WTC11 (cell line): ENCODE results near the gene CDYL. TPM values are rescaled to one million over a fixed set of nuclear protein-coding genes. Genes with fewer than 3 reads are reported as not detected.

ENCODE experiments used
- ATAC-seq: fragments of 200-7000 bp; cut with Tn5 transposase; 2 replicates; pipeline ENCODE4 v1.10.0; 2021; ENCODE audit warnings: mild to moderate bottlenecking, moderate library complexity
- CTCF ChIA-PET: fragments of 300-600 bp; sonication (Branson Sonifier 250); formaldehyde crosslinking; loops from one replicate; lab custom pipeline; 2021; ENCODE audit warnings: antibody characterized with exemption; lab: Charles Lee
- POLR2A ChIA-PET: fragments of 350-600 bp; sonication (Branson Sonifier 250); formaldehyde crosslinking; loops from one replicate; lab custom pipeline; 2021; ENCODE audit warnings: antibody characterized with exemption; lab: Charles Lee
- DNase-seq: peaks from one replicate; pipeline ENCODE4 v3.0.0; 2021; ENCODE audit warnings: low spot score
- H3K27ac Mint-ChIP-seq: 2 replicates; pipeline ENCODE4 v1.8.0; 2021; ENCODE audit warnings: mixed read lengths
- H3K27me3 Mint-ChIP-seq: 2 replicates; pipeline ENCODE4 v1.8.0; 2021; ENCODE audit warnings: low read depth, mild to moderate bottlenecking, moderate library complexity, mixed read lengths
- H3K36me3 Mint-ChIP-seq: 2 replicates; pipeline ENCODE4 v1.8.0; 2021; ENCODE audit warnings: mixed read lengths
- H3K4me1 Mint-ChIP-seq: 2 replicates; pipeline ENCODE4 v1.8.0; 2022; ENCODE audit warnings: mixed read lengths
- H3K4me3 Mint-ChIP-seq: 2 replicates; pipeline ENCODE4 v1.8.0; 2021; ENCODE audit warnings: mild to moderate bottlenecking, moderate library complexity, mixed read lengths
- H3K9me3 Mint-ChIP-seq: 2 replicates; pipeline ENCODE4 v1.8.0; 2021; ENCODE audit warnings: mixed read lengths
- AR ChIP-seq: fragments of 250-450 bp; sonication (Bioruptor Pico); IDR thresholded peaks from 2 replicates; pipeline ENCODE4 v1.9.0; 2021; ENCODE audit warnings: mild to moderate bottlenecking
- EMX1 ChIP-seq: fragments of 250-450 bp; sonication (Bioruptor Pico); IDR thresholded peaks from 2 replicates; pipeline ENCODE4 v1.8.0; 2021; ENCODE audit warnings: mild to moderate bottlenecking
- FOXJ3 ChIP-seq: sonication (generic); formaldehyde crosslinking; IDR thresholded peaks from 2 replicates; pipeline ENCODE4 v1.9.0; 2021; ENCODE audit warnings: missing genetic modification reagents, mild to moderate bottlenecking, borderline replicate concordance
- IRF2 ChIP-seq: sonication (generic); formaldehyde crosslinking; IDR thresholded peaks from 2 replicates; pipeline ENCODE4 v1.8.0; 2022; ENCODE audit warnings: low read depth, missing genetic modification reagents, borderline replicate concordance
- JAZF1 ChIP-seq: fragments of 250-450 bp; sonication (Bioruptor Pico); IDR thresholded peaks from 2 replicates; pipeline ENCODE4 v1.9.0; 2021; ENCODE audit warnings: moderate library complexity, mild to moderate bottlenecking, inconsistent platforms
- JUN ChIP-seq: sonication (generic); formaldehyde crosslinking; IDR thresholded peaks from 2 replicates; pipeline ENCODE4 v1.8.0; 2023; ENCODE audit warnings: mild to moderate bottlenecking, missing genetic modification reagents
- MAX ChIP-seq: sonication (generic); formaldehyde crosslinking; IDR thresholded peaks from 2 replicates; pipeline ENCODE4 v1.8.0; 2022; ENCODE audit warnings: mild to moderate bottlenecking, missing genetic modification reagents
- MXD4 ChIP-seq: fragments of 250-450 bp; sonication (Bioruptor Pico); IDR thresholded peaks from 2 replicates; pipeline ENCODE4 v1.8.0; 2021; ENCODE audit warnings: mild to moderate bottlenecking, moderate library complexity, borderline replicate concordance
- MYBL2 ChIP-seq: sonication (generic); formaldehyde crosslinking; IDR thresholded peaks from 2 replicates; pipeline ENCODE4 v1.8.1; 2023; ENCODE audit warnings: mild to moderate bottlenecking, moderate library complexity, missing genetic modification reagents
- NR1H2 ChIP-seq: sonication (generic); formaldehyde crosslinking; IDR thresholded peaks from 2 replicates; pipeline ENCODE4 v1.9.0; 2021; ENCODE audit warnings: mild to moderate bottlenecking, moderate library complexity, missing genetic modification reagents
- RELA ChIP-seq: sonication (generic); formaldehyde crosslinking; IDR thresholded peaks from 2 replicates; pipeline ENCODE4 v1.8.1; 2022; ENCODE audit warnings: missing genetic modification reagents, mild to moderate bottlenecking, borderline replicate concordance
- SMAD3 ChIP-seq: sonication (generic); formaldehyde crosslinking; IDR thresholded peaks from 2 replicates; pipeline ENCODE4 v1.8.0; 2022; ENCODE audit warnings: missing genetic modification reagents, mild to moderate bottlenecking, borderline replicate concordance
- SOX15 ChIP-seq: fragments of 250-450 bp; sonication (Bioruptor Pico); IDR thresholded peaks from 2 replicates; pipeline ENCODE4 v1.9.0; 2021; ENCODE audit warnings: mild to moderate bottlenecking
- TCF7 ChIP-seq: sonication (generic); formaldehyde crosslinking; IDR thresholded peaks from 2 replicates; pipeline ENCODE4 v1.8.0; 2022; ENCODE audit warnings: mild to moderate bottlenecking, low read depth, missing genetic modification reagents, moderate library complexity
- TEAD4 ChIP-seq: sonication (generic); formaldehyde crosslinking; IDR thresholded peaks from 2 replicates; pipeline ENCODE4 v1.8.0; 2022; ENCODE audit warnings: mild to moderate bottlenecking, missing genetic modification reagents
- TP53 ChIP-seq: sonication (generic); formaldehyde crosslinking; IDR thresholded peaks from 2 replicates; pipeline ENCODE4 v1.8.1; 2023; ENCODE audit warnings: mild to moderate bottlenecking, missing genetic modification reagents
- ZBTB21 ChIP-seq: sonication (generic); formaldehyde crosslinking; IDR thresholded peaks from 2 replicates; pipeline ENCODE4 v1.8.1; 2023; ENCODE audit warnings: mild to moderate bottlenecking, missing genetic modification reagents, borderline replicate concordance
- ZNF281 ChIP-seq: sonication (generic); formaldehyde crosslinking; IDR thresholded peaks from 2 replicates; pipeline ENCODE4 v1.8.0; 2023; ENCODE audit warnings: mild to moderate bottlenecking, missing genetic modification reagents
- ZNF396 ChIP-seq: fragments of 250-450 bp; sonication (Bioruptor Pico); IDR thresholded peaks from 2 replicates; pipeline ENCODE4 v1.8.0; 2021; ENCODE audit warnings: mild to moderate bottlenecking, moderate library complexity, borderline replicate concordance
- ZNF425 ChIP-seq: fragments of 250-450 bp; sonication (Bioruptor Pico); conservative IDR thresholded peaks from 2 replicates; pipeline ENCODE4 v1.9.0; 2021; ENCODE audit warnings: mild to moderate bottlenecking
- ZNF671 ChIP-seq: fragments of 250-450 bp; sonication (Bioruptor Pico); IDR thresholded peaks from 2 replicates; pipeline ENCODE4 v1.8.0; 2021; ENCODE audit warnings: mild to moderate bottlenecking
- total RNA-seq: library from RNA; stranded (reverse); gene quantifications from 3 replicates; pipeline ENCODE4 v1.2.3, GENCODE V29; 2021
- TF ChIP-seq, protein P1 (sequence below): sonication (generic); formaldehyde crosslinking; IDR thresholded peaks from 2 replicates; pipeline ENCODE4 v1.8.1; 2023; ENCODE audit warnings: mild to moderate bottlenecking, missing genetic modification reagents
- TF ChIP-seq, protein P2 (sequence below): fragments of 250-450 bp; sonication (Bioruptor Pico); IDR thresholded peaks from 2 replicates; pipeline ENCODE4 v1.9.0; 2021; ENCODE audit warnings: mild to moderate bottlenecking

The CDYL gene
- total RNA-seq, 1 experiment from 2014 or later, result 92.0 TPM

GRCh38 chr6:4908062-4908461, 131.9 kb downstream of the CDYL start:
- TF ChIP-seq JAZF1 (no peak), MXD4 (CRISPR knock-in tag) (no peak), TCF7 (no peak), AR (CRISPR knock-in tag) (no peak), MYBL2 (CRISPR knock-in tag) (no peak), TEAD4 (CRISPR knock-in tag) (no peak), SMAD3 (CRISPR knock-in tag) (no peak), ZBTB21 (CRISPR knock-in tag) (no peak), IRF2 (CRISPR knock-in tag) (no peak), ZNF281 (no peak), MAX (no peak), EMX1 (no peak)
- TF ChIP-seq, protein P1, sequence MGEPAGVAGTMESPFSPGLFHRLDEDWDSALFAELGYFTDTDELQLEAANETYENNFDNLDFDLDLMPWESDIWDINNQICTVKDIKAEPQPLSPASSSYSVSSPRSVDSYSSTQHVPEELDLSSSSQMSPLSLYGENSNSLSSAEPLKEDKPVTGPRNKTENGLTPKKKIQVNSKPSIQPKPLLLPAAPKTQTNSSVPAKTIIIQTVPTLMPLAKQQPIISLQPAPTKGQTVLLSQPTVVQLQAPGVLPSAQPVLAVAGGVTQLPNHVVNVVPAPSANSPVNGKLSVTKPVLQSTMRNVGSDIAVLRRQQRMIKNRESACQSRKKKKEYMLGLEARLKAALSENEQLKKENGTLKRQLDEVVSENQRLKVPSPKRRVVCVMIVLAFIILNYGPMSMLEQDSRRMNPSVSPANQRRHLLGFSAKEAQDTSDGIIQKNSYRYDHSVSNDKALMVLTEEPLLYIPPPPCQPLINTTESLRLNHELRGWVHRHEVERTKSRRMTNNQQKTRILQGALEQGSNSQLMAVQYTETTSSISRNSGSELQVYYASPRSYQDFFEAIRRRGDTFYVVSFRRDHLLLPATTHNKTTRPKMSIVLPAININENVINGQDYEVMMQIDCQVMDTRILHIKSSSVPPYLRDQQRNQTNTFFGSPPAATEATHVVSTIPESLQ (CRISPR knock-in tag), result no peak
- TF ChIP-seq, protein P2, sequence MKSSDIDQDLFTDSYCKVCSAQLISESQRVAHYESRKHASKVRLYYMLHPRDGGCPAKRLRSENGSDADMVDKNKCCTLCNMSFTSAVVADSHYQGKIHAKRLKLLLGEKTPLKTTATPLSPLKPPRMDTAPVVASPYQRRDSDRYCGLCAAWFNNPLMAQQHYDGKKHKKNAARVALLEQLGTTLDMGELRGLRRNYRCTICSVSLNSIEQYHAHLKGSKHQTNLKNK (CRISPR knock-in tag), result no peak
- ChIA-PET CTCF (interaction anchor here (1.1 to 2.0 kb wide), 3 partner anchors 13 to 50 kb away, joined by 3 to 5 read pairs (median 4); no protein-coding TSS in a partner anchor), POLR2A (interaction anchor here (1.2 to 1.5 kb wide), 2 partner anchors 12 to 19 kb away, joined by 3 to 4 read pairs; no protein-coding TSS in a partner anchor)
- ATAC-seq, result no peak
- no peaks in the 10 kb centered on the region for H3K27me3 Mint-ChIP-seq
- no peak for DNase-seq
- peak overlapping the region; percentile 26; the same call in 1 of the 2 replicates for H3K27ac Mint-ChIP-seq
- no peak overlapping the region for H3K4me3 Mint-ChIP-seq
- H3K4me1 Mint-ChIP-seq, result peaks cover 67% of the 10 kb centered on the region
- no peaks in the 10 kb centered on the region for H3K9me3 Mint-ChIP-seq
- H3K36me3 Mint-ChIP-seq, result peaks cover 8% of the 10 kb centered on the region

- ATAC-seq, result no peak
- Mint-ChIP-seq H3K27ac (peak overlapping the region; percentile 21), H3K4me3 (no peak overlapping the region), H3K36me3 (peaks cover 8% of the 10 kb centered on the region), H3K4me1 (peaks cover 75% of the 10 kb centered on the region), H3K9me3 (no peaks in the 10 kb centered on the region), H3K27me3 (no peaks in the 10 kb centered on the region)
- DNase-seq, result no peak
- CTCF ChIA-PET, result interaction anchor here (1.1 to 1.5 kb wide), 2 partner anchors 12 to 16 kb away, joined by 3 to 4 read pairs; no protein-coding TSS in a partner anchor
- POLR2A ChIA-PET, result interaction anchor here (1.5 kb wide), 1 partner anchor 18 kb away, joined by 4 read pairs; no protein-coding TSS in a partner anchor
- no peak for TF ChIP-seq RELA
- TF ChIP-seq ZNF671 (CRISPR knock-in tag), result no peak
- no peak for TF ChIP-seq SOX15 (CRISPR knock-in tag)
- no peak for TF ChIP-seq ZNF396 (CRISPR knock-in tag)
- no peak for TF ChIP-seq ZNF425
- no peak for TF ChIP-seq FOXJ3 (CRISPR knock-in tag)
- TF ChIP-seq, protein P2 (CRISPR knock-in tag), result no peak
- TF ChIP-seq JUN, result no peak
- TF ChIP-seq NR1H2, result no peak
- TF ChIP-seq MYBL2 (CRISPR knock-in tag), result no peak
- no peak for TF ChIP-seq TP53 (CRISPR knock-in tag)
- no peak for TF ChIP-seq JAZF1
These were observed 133.0 kb downstream of the CDYL start for GRCh38 chr6:4909063-4909706.
